Gastroesophageal sphincter (tissue), 3 donors: ENCODE results near the gene C10orf53.

Experiments
- CTCF ChIP-seq, 4 experiments: fragments of 200-600 bp in 2 of 4; fragments of 450-650 bp in 2 of 4; sonication (generic) in 1 of 4; IDR thresholded peaks; one replicate each; pipeline ENCODE4 v1.5.1; 2017 to 2019; ENCODE audit warnings: antibody characterized with exemption in 4 of 4, mild to moderate bottlenecking in 2 of 4, moderate library complexity in 2 of 4
- POLR2A ChIP-seq, 2 donors: fragments of 450-650 bp; IDR thresholded peaks; one replicate each; pipeline ENCODE4 v1.6.1; 2017; ENCODE audit warnings: antibody characterized with exemption in 2 of 2, mild to moderate bottlenecking in 2 of 2, moderate library complexity in 1 of 2

GRCh38 chr10:49688261-49688846, 8.9 kb downstream of the C10orf53 start:
- TF ChIP-seq CTCF (IDR thresholded peaks at IDR 0.05): no peak
- no peak for TF ChIP-seq POLR2A (IDR thresholded peaks at IDR 0.05)
